Ectodermal cell (in vitro differentiated cells): ENCODE measurements around the gene SCAMP4.

Experiments
- H3K27ac ChIP-seq: 2 replicates; pipeline ENCODE4 v1.7.0; 2013; ENCODE audit warnings: mild to moderate bottlenecking, low read depth, low read length; ENCODE audit not compliant: insufficient read depth, poor library complexity, severe bottlenecking
- H3K27me3 ChIP-seq: 2 replicates; pipeline ENCODE4 v1.7.0; 2013; ENCODE audit warnings: mild to moderate bottlenecking, low read length; ENCODE audit not compliant: insufficient read depth, control insufficient read depth, poor library complexity, severe bottlenecking
- H3K36me3 ChIP-seq: one replicate; pipeline ENCODE4 v1.7.0; 2013; ENCODE audit warnings: low read length; ENCODE audit not compliant: control insufficient read depth, insufficient read depth
- H3K4me1 ChIP-seq: one replicate; pipeline ENCODE4 v1.7.0; 2013; ENCODE audit warnings: low read length; ENCODE audit not compliant: control insufficient read depth, insufficient read depth
- H3K4me3 ChIP-seq: 2 replicates; pipeline ENCODE4 v1.7.0; 2013; ENCODE audit warnings: low read depth, low read length, control low read depth; ENCODE audit not compliant: insufficient read depth
- H3K9me3 ChIP-seq: 2 replicates; pipeline ENCODE4 v1.7.0; 2013; ENCODE audit warnings: mild to moderate bottlenecking, low read length, moderate library complexity; ENCODE audit not compliant: control insufficient read depth
- WGBS, 2 experiments: methylation state at CpG; one replicate each; pipeline ENCODE4 v1.1.7; 2013; ENCODE audit warnings: missing lambda C conversion rate in 2 of 2; 5-methylcytosine and 5-hydroxymethylcytosine counted together

Gene SCAMP4

GRCh38 chr19:1936916-1937610, 31.9 kb downstream of the SCAMP4 start:
- no peaks in the 10 kb centered on the region for H3K4me1 ChIP-seq
- H3K27ac ChIP-seq, result no peak overlapping the region
- no peaks in the 10 kb centered on the region for H3K27me3 ChIP-seq
- H3K9me3 ChIP-seq, result no peaks in the 10 kb centered on the region
- H3K4me3 ChIP-seq, result no peak overlapping the region
- H3K36me3 ChIP-seq, result no peaks in the 10 kb centered on the region
- 93 to 94% methylated on average over 24 of the region's 24 CpGs for WGBS, 2 experiments

- Histone ChIP-seq H3K27me3 (no peaks in the 10 kb centered on the region), H3K27ac (no peak overlapping the region), H3K36me3 (no peaks in the 10 kb centered on the region), H3K9me3 (no peaks in the 10 kb centered on the region), H3K4me3 (no peak overlapping the region), H3K4me1 (peaks cover 3% of the 10 kb centered on the region)
- 87 to 88% methylated on average over 7 of the region's 7 CpGs for WGBS, 2 experiments
Measured at GRCh38 chr19:1938071-1938470, 32.9 kb downstream of the SCAMP4 start.

GRCh38 chr19:1941146-1942077, 36.2 kb downstream of the SCAMP4 start, which contains the start of gene CSNK1G2:
CSNK1G2 (plus strand) TSS chr19:1941172; CDS start chr19:1969773, 28,601 bp downstream.
- Histone ChIP-seq H3K27me3 (no peaks in the 10 kb centered on the region), H3K27ac (peak within 1 kb of the TSS; percentile 88), H3K36me3 (no peaks in the 10 kb centered on the region), H3K4me3 (peak within 1 kb of the TSS; percentile 81), H3K4me1 (peaks cover 11% of the 10 kb centered on the region), H3K9me3 (no peaks in the 10 kb centered on the region)
- WGBS, 2 experiments, result 0% methylated on average over 96 to 97 of the region's 97 CpGs

GRCh38 chr19:1942078-1942933, 37.1 kb downstream of the SCAMP4 start:
- Histone ChIP-seq H3K27me3 (no peaks in the 10 kb centered on the region), H3K36me3 (no peaks in the 10 kb centered on the region), H3K4me1 (peaks cover 11% of the 10 kb centered on the region), H3K4me3 (peak overlapping the region; percentile 62), H3K9me3 (no peaks in the 10 kb centered on the region), H3K27ac (peak overlapping the region; percentile 61)
- 1 to 2% methylated on average over 40 of the region's 40 CpGs for WGBS, 2 experiments

GRCh38 chr19:1942934-1943555, 37.8 kb downstream of the SCAMP4 start:
- H3K9me3 ChIP-seq, result no peaks in the 10 kb centered on the region
- peak overlapping the region; percentile 62 for H3K4me3 ChIP-seq
- peaks cover 11% of the 10 kb centered on the region for H3K4me1 ChIP-seq
- H3K36me3 ChIP-seq, result no peaks in the 10 kb centered on the region
- no peak overlapping the region for H3K27ac ChIP-seq
- whole genome bisulfite sequencing, 2 experiments, result 41 to 45% methylated on average over 20 to 21 of the region's 21 CpGs
- H3K27me3 ChIP-seq, result no peaks in the 10 kb centered on the region

GRCh38 chr19:1943661-1944087, 38.5 kb downstream of the SCAMP4 start:
- Histone ChIP-seq H3K4me3 (no peak overlapping the region), H3K4me1 (peaks cover 11% of the 10 kb centered on the region), H3K27ac (no peak overlapping the region), H3K9me3 (no peaks in the 10 kb centered on the region), H3K27me3 (no peaks in the 10 kb centered on the region), H3K36me3 (no peaks in the 10 kb centered on the region)
- WGBS, 2 experiments, result 91 to 92% methylated on average over 22 of the region's 22 CpGs

- WGBS, 2 experiments, result 92% methylated on average over 42 of the region's 42 CpGs
- H3K4me1 ChIP-seq, result peaks cover 11% of the 10 kb centered on the region
- H3K27ac ChIP-seq, result no peak overlapping the region
- H3K27me3 ChIP-seq, result no peaks in the 10 kb centered on the region
- H3K4me3 ChIP-seq, result no peak overlapping the region
- H3K36me3 ChIP-seq, result peaks cover 4% of the 10 kb centered on the region
- no peaks in the 10 kb centered on the region for H3K9me3 ChIP-seq
Measured at GRCh38 chr19:1944088-1944915, 39.1 kb downstream of the SCAMP4 start.

- no peak overlapping the region for H3K4me3 ChIP-seq
- H3K36me3 ChIP-seq, result peaks cover 4% of the 10 kb centered on the region
- peaks cover 11% of the 10 kb centered on the region for H3K4me1 ChIP-seq
- H3K27ac ChIP-seq, result no peak overlapping the region
- 93 to 94% methylated on average over 30 of the region's 30 CpGs for WGBS, 2 experiments
- H3K9me3 ChIP-seq, result no peaks in the 10 kb centered on the region
- H3K27me3 ChIP-seq, result no peaks in the 10 kb centered on the region
Measured at GRCh38 chr19:1944916-1945561, 39.8 kb downstream of the SCAMP4 start.
